AG08396 (cell line): ENCODE data around the gene HERC4.
"Not testable (repeated sequence)": the region's sequence is repeated elsewhere in the genome, so short reads cannot be mapped to it uniquely, and the experiment has no call there.

Experiments
- DNase-seq: peaks from one replicate; pipeline ENCODE4 v3.0.0; 2012; ENCODE audit warnings: low spot score, mixed read lengths

The HERC4 gene

DNA sequence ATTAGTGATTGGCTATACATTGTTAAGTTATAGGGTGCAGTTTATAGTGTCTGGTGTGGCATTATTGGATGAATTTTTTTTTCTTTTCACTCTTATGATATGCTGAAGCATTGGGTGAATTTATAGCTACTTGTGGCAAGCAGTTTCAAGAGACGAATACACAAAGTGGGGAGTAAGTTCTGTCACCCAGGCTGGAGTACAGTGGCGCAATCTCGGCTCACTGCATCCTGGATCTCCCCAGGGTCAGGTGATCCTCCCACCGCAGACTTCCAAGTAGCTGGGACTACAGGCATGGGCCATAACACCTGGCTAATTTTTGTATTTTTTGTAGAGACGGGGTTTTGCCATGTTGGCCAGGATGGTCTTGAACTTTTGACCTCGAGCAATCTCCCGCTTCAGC, 196.9 kb downstream of the HERC4 start:
- DNase-seq, result no peak

DNA sequence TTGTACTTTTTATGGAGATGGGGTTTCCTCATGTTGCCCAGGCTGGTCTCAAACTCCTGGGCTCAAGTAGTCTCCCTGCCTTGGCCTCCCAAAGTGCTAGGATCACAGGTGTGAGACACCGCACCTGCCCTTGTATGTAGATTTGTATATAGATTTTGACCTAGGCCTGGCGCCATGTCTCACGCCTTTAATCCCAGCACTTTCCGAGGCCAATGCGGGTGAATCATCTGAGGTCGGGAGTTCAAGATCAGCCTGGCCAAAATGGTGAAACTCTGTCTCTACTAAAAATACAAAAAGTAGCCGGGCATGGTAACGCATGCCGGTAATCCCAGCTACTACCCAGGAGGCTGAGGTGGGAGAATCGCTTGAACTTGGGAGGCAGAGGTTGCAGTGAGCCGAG, 197.7 kb downstream of the HERC4 start:
- DNase-seq, result not testable (repeated sequence)

DNA sequence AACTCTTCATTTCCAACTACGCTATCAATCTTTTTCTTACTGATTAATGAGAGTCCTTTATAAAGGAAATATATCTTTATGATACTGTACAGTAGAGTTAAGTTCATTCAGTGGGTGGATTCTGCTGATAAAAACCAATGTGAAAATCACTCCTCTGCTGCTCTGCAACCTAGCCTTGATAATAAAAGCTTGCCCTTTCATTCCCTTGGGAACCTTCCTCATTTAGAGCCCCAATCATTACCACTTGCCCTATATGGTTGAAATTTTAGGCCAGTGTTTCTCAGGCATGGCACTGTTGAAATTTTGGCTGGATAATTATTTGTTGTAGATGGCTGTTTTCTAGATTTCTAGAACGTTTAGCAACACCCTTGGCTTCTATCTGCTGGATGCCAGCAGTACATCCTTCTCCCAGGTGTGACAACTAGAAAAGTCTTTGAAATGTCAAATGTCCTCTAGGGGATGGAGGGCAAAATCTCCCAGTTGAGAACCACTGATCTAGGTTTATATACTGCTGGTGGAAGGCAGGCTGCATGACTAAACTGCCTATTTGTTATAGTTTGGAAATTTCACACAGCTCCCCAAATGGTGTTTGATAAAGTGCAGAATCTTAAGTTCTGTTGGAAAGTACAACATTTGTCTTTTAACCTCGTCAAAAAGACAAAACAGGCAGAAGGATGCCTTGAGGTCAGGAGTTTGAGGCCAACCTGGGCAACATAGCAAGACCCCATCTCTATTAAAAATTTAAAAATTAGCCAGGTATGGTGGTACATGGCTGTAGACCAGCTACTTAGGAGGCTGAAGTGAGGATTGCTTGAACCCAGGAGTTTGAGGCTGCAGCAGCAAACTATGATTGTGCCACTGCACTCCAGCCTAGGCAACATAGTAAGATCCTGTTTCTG, 199.5 kb downstream of the HERC4 start:
- DNase-seq, result no peak
